Esophagus muscularis mucosa (tissue), 2 donors: Measurements from ENCODE around the gene CNTNAP2.

Experiments used
- EP300 ChIP-seq: sonication (generic); formaldehyde crosslinking; IDR thresholded peaks from one replicate; pipeline ENCODE4 v1.6.1; 2017; ENCODE audit warnings: antibody characterized with exemption
- POLR2A ChIP-seq: fragments of 450-650 bp; IDR thresholded peaks from one replicate; pipeline ENCODE4 v1.6.1; 2017; ENCODE audit warnings: antibody characterized with exemption, moderate library complexity, mild to moderate bottlenecking, low read depth

- no peak for TF ChIP-seq POLR2A
- TF ChIP-seq EP300 = no peak
Observed at GRCh38 chr7:148391591-148391990, 2275.0 kb downstream of the CNTNAP2 start.
